ENCODE measurements around the gene TBC1D14. TPM values are rescaled to one million over a fixed set of nuclear protein-coding genes. Genes with fewer than 3 reads are reported as not detected.

TBC1D14 gene
- total and polyA plus RNA-seq, 9 of the 15 experiments (the other 6 are each of a cell fraction or from before 2014, with no cell fraction given): 2.1 to 59.6 (median 44.8) TPM

DNA sequence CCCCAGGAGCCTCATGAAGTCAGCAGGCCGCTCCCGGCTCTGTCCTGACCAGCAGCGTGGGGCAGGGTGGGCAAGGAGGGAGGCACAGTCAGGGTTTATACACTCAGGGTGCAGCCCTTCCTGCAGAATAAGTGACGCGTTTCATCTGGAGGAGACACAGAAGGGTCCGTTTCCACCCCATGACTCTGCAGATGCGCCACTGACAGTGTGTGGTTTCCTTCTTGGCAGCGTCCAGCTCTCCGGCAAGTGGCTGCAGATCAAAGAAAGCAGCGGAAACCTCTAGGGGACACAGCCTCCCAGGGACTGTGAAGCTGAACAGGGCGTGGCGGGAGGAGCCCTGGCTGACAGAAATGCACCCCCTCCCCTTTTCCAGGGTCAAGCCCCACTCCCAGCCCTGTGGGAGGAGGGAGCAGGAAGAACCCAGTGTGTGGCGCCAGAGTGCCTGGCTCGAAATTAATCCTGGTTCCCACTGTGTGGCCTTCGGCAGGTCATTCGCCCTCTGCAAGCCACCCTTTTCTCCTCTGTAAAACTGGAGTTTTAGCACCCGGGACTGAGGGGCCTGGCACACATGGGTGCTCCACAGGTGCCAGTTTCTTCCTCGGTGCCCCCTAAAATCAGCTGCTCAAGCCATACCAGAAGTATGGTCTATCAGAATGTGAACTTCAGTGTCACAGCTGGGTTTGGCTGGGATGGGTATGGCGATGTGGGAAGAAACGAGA lies 17.3 kb upstream of the TBC1D14 start (continued):
- TF ChIP-seq, protein P1, sequence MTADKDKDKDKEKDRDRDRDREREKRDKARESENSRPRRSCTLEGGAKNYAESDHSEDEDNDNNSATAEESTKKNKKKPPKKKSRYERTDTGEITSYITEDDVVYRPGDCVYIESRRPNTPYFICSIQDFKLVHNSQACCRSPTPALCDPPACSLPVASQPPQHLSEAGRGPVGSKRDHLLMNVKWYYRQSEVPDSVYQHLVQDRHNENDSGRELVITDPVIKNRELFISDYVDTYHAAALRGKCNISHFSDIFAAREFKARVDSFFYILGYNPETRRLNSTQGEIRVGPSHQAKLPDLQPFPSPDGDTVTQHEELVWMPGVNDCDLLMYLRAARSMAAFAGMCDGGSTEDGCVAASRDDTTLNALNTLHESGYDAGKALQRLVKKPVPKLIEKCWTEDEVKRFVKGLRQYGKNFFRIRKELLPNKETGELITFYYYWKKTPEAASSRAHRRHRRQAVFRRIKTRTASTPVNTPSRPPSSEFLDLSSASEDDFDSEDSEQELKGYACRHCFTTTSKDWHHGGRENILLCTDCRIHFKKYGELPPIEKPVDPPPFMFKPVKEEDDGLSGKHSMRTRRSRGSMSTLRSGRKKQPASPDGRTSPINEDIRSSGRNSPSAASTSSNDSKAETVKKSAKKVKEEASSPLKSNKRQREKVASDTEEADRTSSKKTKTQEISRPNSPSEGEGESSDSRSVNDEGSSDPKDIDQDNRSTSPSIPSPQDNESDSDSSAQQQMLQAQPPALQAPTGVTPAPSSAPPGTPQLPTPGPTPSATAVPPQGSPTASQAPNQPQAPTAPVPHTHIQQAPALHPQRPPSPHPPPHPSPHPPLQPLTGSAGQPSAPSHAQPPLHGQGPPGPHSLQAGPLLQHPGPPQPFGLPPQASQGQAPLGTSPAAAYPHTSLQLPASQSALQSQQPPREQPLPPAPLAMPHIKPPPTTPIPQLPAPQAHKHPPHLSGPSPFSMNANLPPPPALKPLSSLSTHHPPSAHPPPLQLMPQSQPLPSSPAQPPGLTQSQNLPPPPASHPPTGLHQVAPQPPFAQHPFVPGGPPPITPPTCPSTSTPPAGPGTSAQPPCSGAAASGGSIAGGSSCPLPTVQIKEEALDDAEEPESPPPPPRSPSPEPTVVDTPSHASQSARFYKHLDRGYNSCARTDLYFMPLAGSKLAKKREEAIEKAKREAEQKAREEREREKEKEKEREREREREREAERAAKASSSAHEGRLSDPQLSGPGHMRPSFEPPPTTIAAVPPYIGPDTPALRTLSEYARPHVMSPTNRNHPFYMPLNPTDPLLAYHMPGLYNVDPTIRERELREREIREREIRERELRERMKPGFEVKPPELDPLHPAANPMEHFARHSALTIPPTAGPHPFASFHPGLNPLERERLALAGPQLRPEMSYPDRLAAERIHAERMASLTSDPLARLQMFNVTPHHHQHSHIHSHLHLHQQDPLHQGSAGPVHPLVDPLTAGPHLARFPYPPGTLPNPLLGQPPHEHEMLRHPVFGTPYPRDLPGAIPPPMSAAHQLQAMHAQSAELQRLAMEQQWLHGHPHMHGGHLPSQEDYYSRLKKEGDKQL (CRISPR knock-in tag; IDR thresholded peaks at IDR 0.05; ENCODE audit: borderline replicate concordance): no peak
- TF ChIP-seq NFYB (IDR thresholded peaks at IDR 0.05; ENCODE audit: extremely low read depth, insufficient read length) (no peak), USF1 (CRISPR knock-in tag; IDR thresholded peaks at IDR 0.05) (no peak), SMARCC2 (IDR thresholded peaks at IDR 0.05; ENCODE audit: low read depth) (no peak; the same call in 1 of the 2 replicates), ZNF696 (CRISPR knock-in tag; conservative IDR thresholded peaks at IDR 0.05) (no peak), EHMT2 (IDR thresholded peaks at IDR 0.05) (no peak), TFAP4 (CRISPR knock-in tag; IDR thresholded peaks at IDR 0.05; ENCODE audit: borderline replicate concordance) (peak; percentile 70; the same call in 1 of the 2 replicates), MAFK (IDR thresholded peaks at IDR 0.05; ENCODE audit: low read length) (peak; percentile 55; the same call in 1 of the 2 replicates), IRF1 (CRISPR knock-in tag; IDR thresholded peaks at IDR 0.05; ENCODE audit: borderline replicate concordance) (no peak), ZNF384 (IDR thresholded peaks at IDR 0.05; ENCODE audit: low read depth, low read length) (no peak), ETV5 (CRISPR knock-in tag; IDR thresholded peaks at IDR 0.05; ENCODE audit: low read depth) (peak; percentile 62), SAFB (IDR thresholded peaks at IDR 0.05; ENCODE audit: borderline replicate concordance, low read depth, low read length) (no peak), ZNF143 (CRISPR knock-in tag; IDR thresholded peaks at IDR 0.05) (no peak), POLR3G (IDR thresholded peaks at IDR 0.05; ENCODE audit: extremely low read depth, insufficient read length, insufficient replicate concordance) (no peak), STAT5B (CRISPR knock-in tag; IDR thresholded peaks at IDR 0.05) (no peak), ZKSCAN8 (CRISPR knock-in tag; IDR thresholded peaks at IDR 0.05) (no peak), SRSF9 (IDR thresholded peaks at IDR 0.05; ENCODE audit: borderline replicate concordance, low read depth, low read length) (no peak), SIN3A (IDR thresholded peaks at IDR 0.05; ENCODE audit: borderline replicate concordance in 2 of 2, control insufficient read depth in 1 of 2, low read depth in 2 of 2, low read length in 2 of 2) (peak in 1 of 2 experiments; percentile 65; a peak in 1 of 4 replicates), ILF3 (IDR thresholded peaks at IDR 0.05; ENCODE audit: borderline replicate concordance) (no peak)

Measured in K562 (cell line).